HepG2 (cell line): ENCODE data around the gene EIF3L. TPM values are rescaled to one million over a fixed set of nuclear protein-coding genes. Genes with fewer than 3 reads are reported as not detected.

Source experiments
- ARID5B ChIP-seq: IDR thresholded peaks from 2 replicates; pipeline ENCODE4 v1.4.0; 2020; ENCODE audit warnings: mild to moderate bottlenecking, missing genetic modification reagents
- ATF4 ChIP-seq, 2 experiments: fragments of 450-650 bp in 1 of 2; sonication (generic) in 1 of 2; formaldehyde crosslinking; IDR thresholded peaks; 2 replicates each; pipeline versions ENCODE4 v1.5.0 to v1.8.0; 2020 to 2022; ENCODE audit warnings: mild to moderate bottlenecking in 1 of 2, missing genetic modification reagents in 1 of 2
- CENPT ChIP-seq: sonication (generic); formaldehyde crosslinking; IDR thresholded peaks from 2 replicates; pipeline ENCODE4 v1.8.0; 2022; ENCODE audit warnings: low read depth, mild to moderate bottlenecking, moderate library complexity, missing genetic modification reagents
- DRAP1 ChIP-seq: IDR thresholded peaks from 2 replicates; pipeline ENCODE4 v1.6.1; 2016; ENCODE audit warnings: missing genetic modification reagents, missing compliant biosample characterization
- GLMP ChIP-seq: sonication (generic); formaldehyde crosslinking; IDR thresholded peaks from 2 replicates; pipeline ENCODE4 v1.9.0; 2021; ENCODE audit warnings: missing genetic modification reagents, mild to moderate bottlenecking, borderline replicate concordance
- JUN ChIP-seq: sonication (generic); formaldehyde crosslinking; IDR thresholded peaks from 2 replicates; pipeline ENCODE4 v1.4.0; 2020; ENCODE audit warnings: mild to moderate bottlenecking, missing genetic modification reagents
- KAT8 ChIP-seq: IDR thresholded peaks from 2 replicates; pipeline ENCODE4 v1.6.1; 2016; ENCODE audit warnings: missing genetic modification reagents, missing compliant biosample characterization
- RCOR2 ChIP-seq: IDR thresholded peaks from 2 replicates; pipeline ENCODE4 v1.6.1; 2016; ENCODE audit warnings: missing biosample characterization, missing genetic modification reagents
- SNRNP70 ChIP-seq: fragments of 200-400 bp; formaldehyde crosslinking; IDR thresholded peaks from 2 replicates; pipeline ENCODE4 v1.6.1; 2017; ENCODE audit warnings: mild to moderate bottlenecking, low read depth, low read length, moderate library complexity
- TCF7L2 ChIP-seq: IDR thresholded peaks from 2 replicates; pipeline ENCODE4 v1.6.1; 2011; ENCODE audit warnings: mild to moderate bottlenecking, low read depth, low read length, moderate library complexity
- ZFP90 ChIP-seq: sonication (generic); formaldehyde crosslinking; IDR thresholded peaks from 2 replicates; pipeline ENCODE4 v1.8.0; 2022; ENCODE audit warnings: missing genetic modification reagents, mild to moderate bottlenecking, inconsistent platforms, borderline replicate concordance
- ZIK1 ChIP-seq: sonication (generic); formaldehyde crosslinking; IDR thresholded peaks from 2 replicates; pipeline ENCODE4 v1.5.0; 2020; ENCODE audit warnings: mild to moderate bottlenecking, low read depth, missing genetic modification reagents, borderline replicate concordance
- ZNF24 ChIP-seq: fragments of 450-650 bp; IDR thresholded peaks from 2 replicates; pipeline ENCODE4 v1.6.1; 2017; ENCODE audit warnings: antibody characterized with exemption, mild to moderate bottlenecking
- ZNF280B ChIP-seq: sonication (generic); formaldehyde crosslinking; IDR thresholded peaks from 2 replicates; pipeline ENCODE4 v1.5.0; 2020; ENCODE audit warnings: missing genetic modification reagents, mild to moderate bottlenecking, borderline replicate concordance
- ZNF709 ChIP-seq: sonication (generic); formaldehyde crosslinking; IDR thresholded peaks from 2 replicates; pipeline ENCODE4 v1.5.0; 2020; ENCODE audit warnings: mild to moderate bottlenecking, missing genetic modification reagents
- polyA plus RNA-seq, 8 experiments: library from polyadenylated mRNA; depleted of rRNA in 3 of 8; stranded (reverse) in 7 of 8; unstranded in 1 of 8; fragments of >200 nt; fragmentation: Illumina TruSeq in 4 of 8; extraction: Trizol in 4 of 8; gene quantifications; 2 replicates each; pipeline versions ENCODE4 v1.2.1 to v1.2.3, GENCODE V29; 2011 to 2016; ENCODE audit warnings: low read depth in 4 of 8, missing spikeins in 1 of 8, mixed read lengths in 1 of 8; ENCODE audit not compliant: insufficient read depth in 1 of 8
- total RNA-seq, 5 experiments: library from RNA; depleted of rRNA; stranded (reverse); fragments of >200 nt; fragmentation: Illumina TruSeq; extraction: Trizol; gene quantifications; 2 replicates each; pipeline ENCODE4 v1.2.3, GENCODE V29; 2016; ENCODE audit warnings: low read depth in 1 of 5
- TF ChIP-seq, protein P1 (sequence below): sonication (generic); formaldehyde crosslinking; IDR thresholded peaks from 2 replicates; pipeline ENCODE4 v1.5.1; 2020; ENCODE audit warnings: missing genetic modification reagents, mild to moderate bottlenecking, borderline replicate concordance
- TF ChIP-seq, protein P2 (sequence below): conservative IDR thresholded peaks from 2 replicates; pipeline ENCODE4 v1.6.1; 2018; ENCODE audit warnings: missing genetic modification reagents

Gene EIF3L
- total and polyA plus RNA-seq, 2 of the 13 experiments (the other 11 are each of a cell fraction or from before 2014, with no cell fraction given), result 514 to 793 TPM

DNA sequence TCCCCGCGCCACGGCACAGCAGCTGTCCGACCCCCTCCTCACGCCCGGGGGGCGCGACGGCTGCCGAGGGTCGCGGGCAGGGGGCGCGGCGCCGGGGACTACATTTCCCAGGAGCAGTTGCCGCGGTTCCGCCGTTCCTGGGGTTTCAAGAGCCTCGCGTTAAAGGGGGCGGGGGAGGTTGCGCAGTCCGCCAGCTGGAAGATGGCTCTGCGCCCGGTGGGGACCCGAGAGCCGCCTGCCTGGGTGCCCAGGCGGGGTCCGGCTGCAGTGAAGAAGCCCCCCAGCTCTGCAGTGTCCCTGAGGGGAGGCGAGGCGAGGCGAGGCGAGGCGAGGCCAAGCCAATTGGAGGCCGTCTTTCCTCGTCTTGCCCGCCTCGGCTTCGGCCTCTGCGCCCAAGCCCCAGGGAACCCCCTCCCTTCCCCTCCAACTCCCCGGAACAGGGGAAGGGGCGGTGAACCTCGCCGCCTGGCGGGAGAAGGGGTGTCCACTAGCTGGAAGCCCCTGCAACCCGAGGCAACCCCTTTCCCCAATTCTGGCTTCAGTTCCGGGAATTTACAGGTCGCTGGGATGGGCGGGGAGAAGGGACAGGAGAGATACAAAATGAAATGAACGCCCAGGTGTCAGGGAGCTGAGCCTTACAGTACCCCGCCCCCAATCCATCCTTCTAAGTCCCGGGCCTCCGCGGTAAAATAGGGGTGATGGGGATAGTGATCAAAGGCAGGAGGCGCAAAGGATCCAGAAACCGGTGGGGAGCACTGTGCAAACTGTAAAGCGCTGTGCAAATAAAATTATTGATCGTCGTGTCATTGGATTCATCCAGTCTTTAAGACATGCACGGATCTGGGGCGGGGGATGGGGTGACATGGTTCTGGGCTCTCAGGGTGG lies 46.7 kb upstream of the EIF3L start (continued):
- TF ChIP-seq ZNF280B (no peak; the same call in 1 of the 2 replicates), JUN (CRISPR knock-in tag) (no peak), CENPT (CRISPR knock-in tag) (no peak), SNRNP70 (no peak), GLMP (CRISPR knock-in tag) (no peak), ZFP90 (CRISPR knock-in tag) (peak; percentile 28), TCF7L2 (peak; percentile 77; the same call in 1 of the 2 replicates), ATF4 (CRISPR knock-in tag; IDR thresholded peaks at IDR 0.05) (no peak), KAT8 (CRISPR knock-in tag) (0 out of 2 replicates have a peak, but pooled peaks have one; percentile 7), ZNF24 (no peak), DRAP1 (CRISPR knock-in tag) (0 out of 2 replicates have a peak, but pooled peaks have one; percentile 14), RCOR2 (CRISPR knock-in tag) (no peak), ZNF709 (CRISPR knock-in tag) (no peak), ZIK1 (CRISPR knock-in tag) (no peak), ARID5B (CRISPR knock-in tag) (no peak; the same call in 1 of the 2 replicates)
- TF ChIP-seq, protein P1, sequence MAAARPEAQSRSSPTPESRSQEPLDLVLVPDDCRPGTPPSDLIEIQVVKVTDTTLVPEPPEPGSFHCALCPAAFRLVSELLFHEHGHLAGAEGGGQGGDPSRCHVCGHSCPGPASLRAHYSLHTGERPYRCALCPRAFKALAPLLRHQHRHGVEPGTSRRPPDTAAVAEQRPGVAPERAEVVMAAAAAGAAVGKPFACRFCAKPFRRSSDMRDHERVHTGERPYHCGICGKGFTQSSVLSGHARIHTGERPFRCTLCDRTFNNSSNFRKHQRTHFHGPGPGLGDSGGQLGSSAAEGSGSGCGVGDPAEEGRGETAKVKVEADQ, result no peak
- TF ChIP-seq, protein P2, sequence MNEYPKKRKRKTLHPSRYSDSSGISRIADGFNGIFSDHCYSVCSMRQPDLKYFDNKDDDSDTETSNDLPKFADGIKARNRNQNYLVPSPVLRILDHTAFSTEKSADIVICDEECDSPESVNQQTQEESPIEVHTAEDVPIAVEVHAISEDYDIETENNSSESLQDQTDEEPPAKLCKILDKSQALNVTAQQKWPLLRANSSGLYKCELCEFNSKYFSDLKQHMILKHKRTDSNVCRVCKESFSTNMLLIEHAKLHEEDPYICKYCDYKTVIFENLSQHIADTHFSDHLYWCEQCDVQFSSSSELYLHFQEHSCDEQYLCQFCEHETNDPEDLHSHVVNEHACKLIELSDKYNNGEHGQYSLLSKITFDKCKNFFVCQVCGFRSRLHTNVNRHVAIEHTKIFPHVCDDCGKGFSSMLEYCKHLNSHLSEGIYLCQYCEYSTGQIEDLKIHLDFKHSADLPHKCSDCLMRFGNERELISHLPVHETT (CRISPR knock-in tag), result no peak
